MM.1S (cell line): ENCODE data around the gene FREM1.

ENCODE experiments used
- CTCF ChIP-seq: fragments of 300-600 bp; sonication (generic); IDR thresholded peaks from 2 replicates; pipeline ENCODE4 v1.5.1; 2016; ENCODE audit warnings: antibody characterized with exemption, low read length, mixed read lengths
- EZH2 ChIP-seq: fragments of 300-600 bp; sonication (generic); optimal IDR thresholded peaks from 2 replicates; pipeline ENCODE3; 2017; ENCODE audit warnings: low read depth, mild to moderate bottlenecking, antibody characterized with exemption, low read length, mixed read lengths
- EZH2phosphoT487 ChIP-seq: fragments of 300-600 bp; sonication (generic); IDR thresholded peaks from 2 replicates; pipeline ENCODE4 v1.6.1; 2018; ENCODE audit warnings: antibody characterized with exemption, low read length

DNA sequence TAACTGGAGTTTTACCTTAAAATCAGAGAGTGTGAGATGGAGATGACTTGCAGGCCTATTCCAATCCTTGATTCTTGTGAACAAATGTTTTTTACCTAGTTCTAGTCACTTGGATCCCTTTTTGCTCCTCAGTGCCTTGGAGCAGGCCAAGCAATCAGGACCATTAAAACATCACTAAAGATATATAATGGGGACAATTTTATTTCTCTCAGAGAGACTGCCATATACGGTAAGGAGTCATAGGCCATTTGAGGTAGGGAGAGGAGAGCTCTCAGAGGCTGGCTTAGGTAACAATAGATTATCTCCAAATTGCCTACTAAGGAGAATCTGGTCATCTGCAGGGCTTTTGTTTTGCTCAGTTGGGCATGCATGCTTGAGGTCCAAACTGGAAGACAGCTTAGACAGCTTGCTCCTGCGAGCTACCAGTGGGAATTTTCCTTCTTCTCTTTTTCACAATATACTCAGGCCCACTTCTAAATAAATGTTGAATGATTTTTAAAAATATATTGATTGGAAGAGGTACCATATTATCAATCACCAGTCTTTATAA, 44.0 kb downstream of the FREM1 start:
- TF ChIP-seq CTCF (no peak), EZH2 (no peak), EZH2phosphoT487 (no peak)
